Hepatic stellate cell (primary cell): ENCODE results near the gene OCSTAMP.

Experiments
- DNase-seq: peaks from one replicate; pipeline ENCODE4 v3.0.0; 2011; ENCODE audit warnings: low spot score

Gene OCSTAMP

DNA sequence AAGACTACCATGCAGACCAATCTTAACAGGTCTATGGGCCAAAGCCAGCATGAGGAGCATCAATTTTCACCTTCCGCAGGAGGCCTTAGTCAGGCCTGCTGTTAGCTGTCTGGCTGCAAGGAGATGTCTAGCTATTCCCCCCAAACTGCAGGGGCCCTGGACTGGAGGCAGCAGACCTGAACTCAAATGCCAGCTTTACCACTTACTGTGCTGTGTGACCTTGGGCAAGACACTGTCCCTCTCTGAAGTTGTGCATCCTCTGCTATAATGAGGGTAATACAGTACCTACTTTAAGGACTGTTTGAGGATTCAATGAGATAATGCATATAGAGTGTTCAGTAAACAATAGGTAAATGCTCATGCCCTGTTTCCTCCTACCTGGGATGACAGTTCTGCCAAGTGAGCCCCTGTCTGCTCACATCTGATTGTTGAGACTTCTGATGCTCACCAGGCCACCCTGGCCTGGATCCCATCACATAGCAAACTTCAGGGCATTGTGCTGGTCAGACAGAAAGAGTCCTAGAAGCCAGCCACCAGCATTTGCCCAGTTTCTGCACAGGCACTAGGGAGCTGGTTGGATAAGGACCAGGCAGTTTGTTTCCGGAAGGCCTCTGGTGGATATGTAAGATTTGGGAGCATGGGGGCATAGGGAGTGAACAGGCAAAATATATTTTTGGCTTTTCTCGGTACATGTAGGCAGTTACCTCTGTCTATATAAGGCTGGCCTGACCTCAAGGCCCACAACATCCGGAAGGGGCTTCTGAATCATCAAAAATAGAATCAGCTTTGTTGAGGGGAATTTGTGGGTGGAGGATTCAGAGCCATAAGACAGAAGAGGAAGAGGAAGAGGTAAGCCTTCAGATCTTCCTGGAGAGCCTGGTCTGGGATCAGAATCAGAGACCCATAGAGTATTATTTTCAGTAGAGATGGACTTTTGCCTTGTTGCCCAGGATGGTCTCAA lies 2.3 kb upstream of the OCSTAMP start:
- no peak for DNase-seq

DNA sequence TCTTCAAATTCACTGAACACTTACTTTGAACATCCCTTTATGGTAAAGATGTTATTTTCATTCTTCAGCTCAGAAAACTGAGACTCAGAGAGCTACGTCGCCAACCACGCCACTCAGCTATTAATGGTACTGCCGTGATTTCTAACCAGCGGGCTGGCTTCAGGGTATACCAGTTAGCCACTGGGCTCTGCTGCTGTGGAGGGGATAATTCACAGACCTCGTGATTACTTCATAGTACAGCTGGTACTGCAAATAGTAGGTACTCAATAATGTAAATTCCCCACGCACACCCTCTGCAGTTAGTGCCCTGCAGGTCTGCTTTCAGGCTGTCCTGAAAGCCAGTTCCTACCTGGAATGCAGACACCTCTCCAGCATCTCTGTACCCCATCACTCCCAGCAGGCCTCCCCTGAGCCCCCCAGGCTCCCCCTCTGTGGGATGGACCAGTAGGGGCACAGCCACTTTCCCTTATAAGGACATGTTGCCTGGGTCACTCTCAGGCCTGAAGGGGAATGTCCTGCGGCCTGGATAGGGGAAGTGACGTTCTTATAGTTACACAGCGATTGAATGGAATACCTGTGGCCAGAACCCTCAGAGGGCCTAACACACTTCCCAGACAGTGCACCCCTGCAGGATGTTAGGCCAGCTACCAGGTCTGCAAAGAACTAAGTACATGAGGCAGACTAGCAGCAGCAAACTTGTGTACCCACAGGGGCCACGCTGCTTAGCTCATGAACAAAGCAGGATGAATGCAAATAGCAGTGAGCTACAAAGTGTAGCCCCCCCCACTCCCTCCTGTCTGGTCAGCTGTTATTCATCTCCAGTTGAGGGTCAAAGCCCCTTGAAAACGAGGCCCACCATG lies 1.3 kb upstream of the OCSTAMP start:
- DNase-seq = no peak

DNA sequence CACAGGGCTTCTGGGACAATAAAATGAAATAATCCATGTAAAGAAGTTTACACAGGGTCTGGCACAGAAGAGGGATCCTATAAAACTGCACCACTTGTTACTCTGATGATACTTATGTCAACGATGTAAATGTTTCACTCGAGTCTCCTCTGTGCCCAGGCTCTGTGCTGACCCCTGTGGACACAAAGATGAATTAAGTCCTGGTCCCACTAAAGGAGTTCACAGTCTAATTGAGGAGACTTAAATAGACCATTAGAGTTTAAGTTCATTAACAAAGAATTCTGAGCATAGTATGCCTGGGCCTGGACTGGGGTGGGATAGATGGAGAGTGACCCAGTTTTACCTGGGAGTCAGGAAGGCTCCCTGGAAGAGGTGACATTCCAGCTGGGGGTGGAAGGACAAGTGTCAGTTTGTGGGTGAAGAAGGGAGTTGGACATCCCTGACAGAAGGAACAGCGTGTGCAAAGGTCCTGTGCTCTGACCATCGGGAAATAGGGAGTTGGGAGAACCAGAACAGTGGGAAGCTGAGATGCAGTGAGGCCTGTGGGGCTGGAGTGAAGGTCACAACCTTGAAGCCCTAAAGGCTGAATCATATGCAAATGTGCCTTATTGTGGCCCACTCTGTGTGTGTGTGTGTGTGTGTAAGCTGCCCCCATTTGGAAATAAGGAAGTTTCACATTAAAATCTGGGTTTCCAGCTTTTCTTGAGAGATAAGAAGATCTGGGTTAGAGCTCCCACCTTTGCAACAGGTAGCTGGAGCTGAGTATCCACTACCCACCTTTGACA lies 1.1 kb downstream of the OCSTAMP start:
- no peak for DNase-seq

DNA sequence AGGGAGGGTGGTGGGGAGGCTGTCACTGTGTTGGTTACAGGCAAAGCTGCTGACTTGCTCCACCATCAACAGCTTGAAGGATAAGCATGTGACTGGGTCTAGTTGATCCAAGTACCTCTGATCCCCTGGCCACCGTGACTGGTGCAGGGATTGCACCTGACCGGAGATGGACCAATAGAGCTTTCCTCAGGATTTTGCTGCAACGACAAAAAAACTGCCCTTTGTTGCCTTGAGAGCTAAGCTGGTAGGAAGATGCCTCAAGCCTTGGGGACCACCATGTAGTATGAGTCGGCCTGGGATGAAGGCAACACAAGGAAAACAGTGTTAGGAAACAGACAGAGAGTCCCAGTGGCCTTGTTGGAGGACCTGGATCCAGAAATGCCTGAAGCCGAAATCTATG lies 1.8 kb downstream of the OCSTAMP start:
- DNase-seq = no peak

DNA sequence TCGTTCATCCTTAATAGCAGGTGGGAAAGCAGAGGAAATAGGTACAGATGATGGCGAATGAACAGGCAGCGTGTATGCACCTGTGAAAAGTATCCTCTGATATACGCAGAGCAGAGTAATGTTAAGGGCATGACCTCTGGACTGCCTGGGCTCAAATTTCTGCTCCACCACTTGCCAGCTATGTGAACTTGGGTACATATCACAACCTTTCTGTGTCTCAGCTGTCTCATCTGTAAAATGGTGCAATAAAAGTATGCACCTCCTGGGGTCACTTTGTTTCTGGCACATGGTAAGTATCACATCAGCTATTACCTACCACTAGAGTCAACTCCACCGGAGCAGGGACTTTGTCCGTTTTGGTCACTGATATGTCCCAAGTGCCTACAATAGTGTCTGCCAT lies 2.5 kb downstream of the OCSTAMP start:
- DNase-seq = no peak

DNA sequence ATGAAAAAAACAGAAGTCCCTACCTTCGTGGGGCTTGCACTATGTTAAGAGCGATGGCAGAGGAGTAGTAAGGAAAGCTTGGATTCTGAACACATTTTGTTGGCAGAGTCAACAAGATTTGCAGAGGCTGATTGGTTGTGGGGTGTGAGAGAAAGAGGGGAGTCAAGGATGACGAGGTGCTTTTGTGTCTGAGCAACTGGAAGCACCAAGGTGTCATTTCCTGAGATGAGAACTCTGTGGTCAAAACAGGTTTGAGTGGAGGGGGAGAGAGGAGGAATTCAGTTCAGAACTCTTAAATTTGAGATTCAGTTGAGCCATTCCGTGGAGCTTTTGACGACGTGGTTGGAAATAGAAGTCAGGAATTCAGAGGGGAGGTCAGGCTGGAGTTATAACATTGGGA lies 3.5 kb downstream of the OCSTAMP start:
- DNase-seq = no peak

DNA sequence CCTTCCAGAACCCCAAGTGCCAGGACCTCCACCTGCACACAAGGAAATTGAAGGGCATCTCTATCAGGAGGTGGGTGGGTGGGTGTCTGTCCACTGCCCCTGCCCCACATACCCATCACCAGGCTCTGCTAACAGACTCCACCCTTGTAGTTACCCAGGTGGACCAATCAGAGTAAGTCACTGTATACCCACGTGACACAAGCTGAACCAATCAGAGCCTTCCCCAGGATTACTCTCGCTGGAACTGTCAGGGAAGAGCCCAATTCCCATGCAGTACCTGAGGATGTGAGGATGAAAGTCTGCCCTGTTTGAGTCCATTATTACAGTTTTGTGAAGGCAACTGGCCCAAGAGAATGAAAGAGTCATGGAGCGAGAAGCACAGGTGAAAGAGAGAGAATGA lies 4.2 kb downstream of the OCSTAMP start:
- no peak for DNase-seq

DNA sequence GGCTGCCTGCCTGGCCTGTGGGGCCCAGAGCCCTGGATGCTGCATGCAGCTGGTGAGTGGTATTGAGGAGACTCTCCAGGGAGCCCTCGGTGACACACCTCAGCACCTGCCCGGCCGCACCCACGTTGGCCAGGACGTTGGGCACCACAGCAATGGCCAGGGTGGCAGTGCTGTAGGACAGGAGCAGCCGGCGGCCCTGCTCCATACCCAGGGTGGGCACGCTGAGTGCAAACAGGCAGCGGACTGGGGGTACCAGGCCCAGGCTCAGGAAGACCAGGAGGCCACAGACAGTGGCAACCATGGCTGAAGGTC lies 4.7 kb downstream of the OCSTAMP start:
- no peak for DNase-seq

DNA sequence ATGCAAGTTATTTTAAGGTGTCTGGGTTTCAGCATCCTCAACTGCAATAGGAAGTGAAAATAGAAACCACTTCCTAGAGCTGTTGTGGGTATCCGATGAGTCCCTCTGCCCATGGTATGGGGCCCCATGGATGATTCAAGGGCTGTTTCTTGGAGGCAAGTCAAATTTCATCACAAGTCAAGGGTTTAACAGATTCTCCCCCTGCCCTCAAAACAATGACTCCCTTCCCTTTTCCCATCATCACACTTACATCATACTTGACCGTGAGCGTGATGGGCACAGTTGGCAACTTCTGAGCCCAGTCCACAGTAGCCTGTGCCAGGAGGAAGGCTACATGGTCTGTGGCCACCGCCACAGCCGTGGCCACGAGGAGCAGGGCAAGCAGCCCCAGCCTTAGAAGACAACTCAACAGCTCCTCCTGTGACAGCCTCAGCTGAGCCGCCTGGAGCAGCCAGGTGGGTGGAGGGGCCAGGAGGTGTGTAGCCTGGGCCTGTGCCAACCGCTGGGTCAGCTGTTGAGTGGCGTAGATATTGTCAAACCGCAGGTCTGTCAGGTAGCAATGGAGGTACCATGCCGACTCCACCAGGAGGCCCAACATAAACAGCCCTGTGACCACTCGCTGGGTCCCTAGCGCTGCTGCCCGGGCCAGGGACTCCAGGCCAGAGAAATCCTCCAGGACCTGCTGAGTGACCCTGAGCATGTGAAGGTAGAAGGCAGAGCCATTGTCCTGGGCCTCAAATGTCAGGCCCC lies 5.2 kb downstream of the OCSTAMP start:
- DNase-seq = no peak

DNA sequence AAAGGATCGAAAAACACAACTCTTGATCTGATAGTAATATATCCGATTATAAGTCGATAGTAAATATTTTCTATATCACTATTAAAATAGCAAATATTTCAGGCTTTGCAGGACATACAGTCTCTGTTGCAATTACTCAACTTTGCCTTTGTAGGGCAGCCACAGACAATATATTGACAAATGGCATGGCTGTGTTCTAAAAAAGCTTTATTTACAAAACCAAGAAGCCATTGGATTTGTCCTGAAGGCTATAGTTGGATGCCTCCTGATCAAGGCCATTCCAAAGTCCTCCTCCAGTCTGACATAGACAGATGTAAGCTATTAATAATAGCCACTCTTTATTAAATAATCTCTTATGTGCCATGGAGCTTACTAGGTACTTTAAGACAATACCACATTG lies 5.9 kb downstream of the OCSTAMP start:
- no peak for DNase-seq

DNA sequence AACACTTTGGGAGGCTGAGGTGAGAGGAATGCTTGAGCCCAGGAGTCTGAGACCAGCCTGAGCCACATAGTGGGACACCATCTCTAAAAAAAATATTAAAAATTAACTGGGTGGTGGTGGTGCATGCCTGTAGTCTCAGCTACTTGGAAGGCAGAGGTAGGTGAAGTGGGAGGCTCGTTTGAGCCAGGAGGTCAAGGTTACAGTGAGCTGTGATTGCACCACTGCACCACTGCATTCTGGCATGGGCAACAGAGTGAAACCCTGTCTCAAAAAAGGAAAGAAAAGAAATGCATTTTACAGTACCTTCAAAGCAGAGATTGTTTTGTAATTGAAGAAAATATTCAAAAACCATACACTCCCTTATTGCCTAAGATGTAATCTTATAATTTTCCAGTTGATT lies 6.5 kb downstream of the OCSTAMP start:
- no peak for DNase-seq

DNA sequence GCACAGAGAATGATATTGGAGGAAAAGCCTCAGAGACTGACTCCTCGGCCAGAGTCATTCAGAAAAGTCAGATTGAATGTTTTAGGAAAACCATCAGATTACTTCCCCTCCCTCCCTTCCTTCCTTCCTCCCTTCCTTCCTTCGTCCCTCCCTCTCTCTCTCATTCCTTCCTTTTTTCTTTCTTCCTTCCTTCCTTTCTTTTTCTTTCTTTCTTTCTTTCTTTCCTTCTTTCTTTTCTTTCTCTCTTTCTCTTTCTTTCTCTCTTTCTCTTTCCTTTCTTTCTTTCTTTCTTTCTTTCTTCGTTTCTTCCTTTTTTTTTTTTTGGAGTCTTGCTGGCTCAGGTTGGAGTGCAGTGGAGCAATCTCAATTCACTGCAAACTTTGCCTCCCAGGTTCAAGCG lies 7.4 kb downstream of the OCSTAMP start:
- no peak for DNase-seq

DNA sequence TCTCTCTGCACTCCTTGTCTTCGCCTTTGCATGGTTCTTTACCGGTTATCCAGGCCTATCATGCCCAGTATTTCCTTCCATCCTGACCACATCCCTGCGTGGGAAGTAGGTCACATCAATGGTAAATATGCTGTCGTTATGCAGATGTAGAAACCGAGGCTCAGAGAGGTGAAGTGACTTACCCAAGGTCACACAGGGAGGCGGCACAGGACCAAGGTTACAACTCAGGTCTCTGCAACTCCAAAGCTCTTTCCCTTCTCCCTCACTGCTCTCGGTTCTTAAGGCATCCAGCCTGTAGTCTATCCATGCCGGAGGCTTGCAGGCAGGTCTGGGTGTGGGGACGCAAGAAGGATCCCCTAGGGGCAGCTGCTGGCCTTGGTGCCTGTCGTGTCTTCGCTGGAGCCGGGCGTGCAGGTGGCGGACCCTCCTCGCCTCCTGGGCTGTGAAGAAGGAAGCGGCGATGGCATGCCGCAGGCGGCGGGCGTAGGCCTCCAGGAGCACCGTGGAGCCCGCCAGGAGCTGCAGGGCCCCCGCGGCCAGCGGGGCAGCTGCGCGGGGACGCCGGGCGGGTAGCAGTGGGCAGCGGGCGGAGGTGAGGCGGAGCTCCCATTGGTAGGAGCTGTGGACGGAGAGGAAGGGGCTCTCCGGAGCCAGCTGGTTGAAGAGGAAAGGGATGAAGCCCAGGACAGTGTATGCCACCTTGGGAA lies 9.1 kb downstream of the OCSTAMP start:
- DNase-seq = no peak

DNA sequence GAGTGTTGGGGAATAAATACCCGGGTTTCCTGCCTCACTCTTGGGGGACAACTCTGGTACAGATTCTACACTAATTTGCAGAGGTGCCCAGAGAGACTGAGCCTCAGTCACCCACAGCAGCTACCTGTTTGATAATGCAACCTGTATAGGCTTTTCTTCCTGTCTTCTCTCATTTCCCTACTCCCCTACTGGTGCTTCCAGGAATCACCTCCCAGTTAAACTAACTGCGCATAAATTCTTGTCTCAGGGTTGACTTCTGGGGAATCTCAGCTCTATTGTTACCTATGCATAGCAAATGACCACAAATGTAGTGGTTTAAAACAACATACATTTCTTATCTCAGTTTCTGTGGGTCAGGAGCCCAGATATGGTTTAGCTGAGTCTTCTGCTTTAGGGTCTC lies 11.3 kb downstream of the OCSTAMP start:
- no peak for DNase-seq

DNA sequence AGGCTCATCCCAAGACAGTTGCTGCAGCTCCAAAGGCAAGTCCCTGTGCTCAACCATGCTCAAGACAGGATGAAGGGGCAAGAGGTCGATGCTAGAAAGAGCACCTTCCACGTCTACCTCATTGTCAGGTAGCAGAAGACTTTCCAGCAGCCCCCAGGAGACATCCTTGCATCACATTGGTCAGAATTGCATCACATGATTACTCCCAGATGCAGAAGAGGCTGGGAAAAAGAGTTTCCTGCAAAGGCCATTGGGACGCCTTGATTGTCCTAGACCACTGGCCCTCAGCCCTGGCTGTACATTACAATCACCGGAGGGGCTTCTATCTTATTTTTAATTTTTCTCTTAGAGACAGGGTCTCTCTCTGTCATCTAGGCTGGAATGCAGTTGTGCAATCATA lies 19.8 kb downstream of the OCSTAMP start:
- no peak for DNase-seq

DNA sequence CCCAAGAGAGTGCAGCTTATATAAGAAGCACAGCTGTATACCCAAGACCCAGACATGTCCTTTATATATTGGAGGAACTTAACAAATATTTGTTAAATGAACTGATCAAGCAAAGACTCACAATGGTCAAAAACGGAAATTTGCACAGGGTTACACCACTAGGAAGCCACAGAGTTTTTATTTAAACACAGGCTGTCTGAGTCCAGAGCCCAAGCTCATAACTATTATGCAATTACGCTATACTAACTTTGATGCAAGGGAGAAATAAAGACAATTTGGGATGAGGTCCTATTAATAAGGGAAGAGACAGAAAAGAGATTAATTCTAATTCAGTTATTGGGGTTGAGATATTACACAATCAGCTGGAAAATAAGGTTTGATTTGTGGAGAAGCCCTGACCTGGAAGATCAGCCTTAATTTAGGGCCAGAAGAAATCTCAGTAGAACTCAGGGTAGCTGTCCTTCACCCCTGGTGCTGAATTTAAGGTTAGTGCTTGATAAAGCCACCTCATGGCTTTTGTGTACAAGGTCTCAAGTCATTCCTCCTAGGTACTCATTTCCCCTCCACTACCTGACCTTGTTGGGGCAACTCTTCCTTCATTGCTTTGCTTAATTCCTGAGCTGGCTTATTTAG lies 26.6 kb downstream of the OCSTAMP start:
- no peak for DNase-seq

DNA sequence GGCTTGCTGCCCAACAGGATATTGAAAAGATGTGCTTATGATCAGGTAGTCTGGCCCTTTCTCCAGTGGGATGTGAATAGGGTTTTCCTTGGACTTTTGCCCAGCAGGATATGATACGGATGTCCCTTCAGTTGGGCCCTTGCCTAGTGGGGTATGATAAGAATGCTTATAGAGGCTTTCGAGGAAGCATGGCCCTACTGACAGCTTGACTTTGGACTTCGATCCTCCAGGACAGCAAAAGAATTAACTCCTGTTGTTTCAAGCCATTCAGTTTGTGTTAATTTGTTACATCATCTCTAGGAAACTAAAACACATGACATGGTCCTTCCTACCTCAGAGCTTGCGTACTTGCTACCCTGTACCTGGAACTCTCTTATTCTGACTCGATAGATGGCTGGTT lies 27.3 kb downstream of the OCSTAMP start:
- DNase-seq = no peak

DNA sequence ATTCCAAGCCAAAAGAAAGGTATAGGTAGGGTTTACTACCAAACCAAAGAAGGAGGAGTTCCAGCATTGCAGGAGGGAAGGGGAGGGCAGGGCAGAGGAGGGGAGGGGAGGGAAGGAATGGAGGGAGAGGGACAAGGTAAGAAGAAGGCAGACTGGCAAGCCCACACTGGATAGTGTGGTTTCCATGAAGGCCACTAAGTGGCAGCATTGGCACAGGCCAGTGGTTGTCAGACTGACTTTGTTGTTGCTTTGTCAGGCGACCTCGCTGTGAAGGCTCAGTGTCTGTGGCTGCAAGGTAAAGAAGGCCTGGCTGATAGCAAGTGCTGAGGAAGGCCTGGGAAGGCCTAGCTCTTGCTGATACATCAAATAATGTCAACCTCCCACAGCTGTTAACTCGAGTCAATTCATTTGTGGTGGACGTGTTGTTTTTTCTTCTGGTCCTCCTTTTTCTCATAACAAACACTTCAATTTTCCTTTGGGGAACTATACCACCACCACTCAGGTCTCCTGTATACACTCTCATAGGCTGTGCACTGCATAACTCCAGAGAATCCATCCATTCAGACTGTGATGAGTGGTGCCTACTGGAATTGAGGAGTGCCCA lies 29.4 kb downstream of the OCSTAMP start:
- peak; percentile 40 for DNase-seq

DNA sequence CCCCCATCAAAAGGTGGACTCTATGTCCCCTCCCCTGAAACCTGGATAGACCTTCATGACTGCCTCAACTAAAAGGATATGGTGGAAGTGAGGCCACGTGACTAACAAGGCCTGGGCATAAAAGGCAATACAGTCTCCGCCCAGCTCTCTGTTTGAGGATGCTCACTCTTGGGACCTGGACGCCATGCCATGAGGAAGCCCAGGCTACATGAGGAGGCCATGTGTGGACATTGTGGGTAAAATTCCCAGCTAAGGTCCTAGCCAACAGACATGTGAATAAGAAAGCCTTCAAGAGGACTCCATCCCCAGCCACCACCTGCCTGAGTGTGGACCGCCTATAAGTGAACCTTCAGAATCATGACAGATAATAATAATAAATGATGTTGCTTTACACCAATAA lies 29.9 kb downstream of the OCSTAMP start:
- no peak for DNase-seq

DNA sequence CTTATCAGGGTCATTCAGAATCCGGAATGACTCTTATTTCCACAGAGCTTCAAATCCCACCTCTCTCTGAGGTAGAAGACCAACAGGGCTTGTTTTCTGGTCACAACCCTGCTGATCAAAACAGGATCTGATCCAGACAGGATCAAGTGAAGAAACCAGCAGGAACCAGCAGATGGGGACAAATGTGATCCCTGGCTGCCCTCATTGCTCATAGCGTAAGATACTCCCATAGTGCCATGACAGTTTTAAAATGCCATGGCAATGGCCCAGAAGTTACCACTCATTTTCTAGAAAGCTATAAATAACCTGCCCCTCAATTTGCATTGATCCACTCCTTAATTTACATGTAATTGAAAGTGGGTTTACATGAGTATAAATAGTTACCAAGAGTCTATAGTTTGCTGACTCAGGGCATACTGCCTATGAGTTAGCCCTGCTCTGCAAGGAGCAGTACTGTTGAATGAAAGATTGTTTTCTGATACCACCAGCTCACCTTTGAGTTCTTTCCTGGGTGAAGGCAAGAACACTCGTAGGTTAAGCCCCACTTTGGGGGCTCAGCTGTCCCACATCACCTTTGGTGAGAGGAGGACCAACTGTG lies 30.9 kb downstream of the OCSTAMP start:
- no peak for DNase-seq
